Measurements from ENCODE around the gene ADM2.

DNA sequence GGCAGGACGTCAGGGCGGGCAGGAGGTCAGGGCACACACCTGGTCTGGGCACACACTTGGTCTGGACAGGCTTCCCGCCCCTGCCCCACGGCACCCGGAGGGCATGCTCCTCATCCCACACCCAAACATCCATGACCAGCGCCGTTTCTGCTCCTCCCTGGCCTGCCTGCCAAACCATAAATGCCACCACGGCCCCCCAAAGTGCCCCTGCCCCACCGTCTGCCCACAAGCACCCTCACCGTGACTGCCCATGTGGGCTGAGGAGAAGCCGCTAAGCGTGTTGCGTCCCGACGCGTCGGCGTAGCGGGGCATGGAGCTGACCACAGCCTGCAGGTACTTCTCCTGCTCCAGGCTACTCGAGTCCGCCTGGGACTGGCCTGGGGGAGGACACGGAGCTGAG is 22.3 kb upstream of the ADM2 start:
- TF ChIP-seq, protein P1, sequence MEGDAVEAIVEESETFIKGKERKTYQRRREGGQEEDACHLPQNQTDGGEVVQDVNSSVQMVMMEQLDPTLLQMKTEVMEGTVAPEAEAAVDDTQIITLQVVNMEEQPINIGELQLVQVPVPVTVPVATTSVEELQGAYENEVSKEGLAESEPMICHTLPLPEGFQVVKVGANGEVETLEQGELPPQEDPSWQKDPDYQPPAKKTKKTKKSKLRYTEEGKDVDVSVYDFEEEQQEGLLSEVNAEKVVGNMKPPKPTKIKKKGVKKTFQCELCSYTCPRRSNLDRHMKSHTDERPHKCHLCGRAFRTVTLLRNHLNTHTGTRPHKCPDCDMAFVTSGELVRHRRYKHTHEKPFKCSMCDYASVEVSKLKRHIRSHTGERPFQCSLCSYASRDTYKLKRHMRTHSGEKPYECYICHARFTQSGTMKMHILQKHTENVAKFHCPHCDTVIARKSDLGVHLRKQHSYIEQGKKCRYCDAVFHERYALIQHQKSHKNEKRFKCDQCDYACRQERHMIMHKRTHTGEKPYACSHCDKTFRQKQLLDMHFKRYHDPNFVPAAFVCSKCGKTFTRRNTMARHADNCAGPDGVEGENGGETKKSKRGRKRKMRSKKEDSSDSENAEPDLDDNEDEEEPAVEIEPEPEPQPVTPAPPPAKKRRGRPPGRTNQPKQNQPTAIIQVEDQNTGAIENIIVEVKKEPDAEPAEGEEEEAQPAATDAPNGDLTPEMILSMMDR (IDR thresholded peaks at IDR 0.05; ENCODE audit: poor library complexity): no peak
- TF ChIP-seq EZH2 (IDR thresholded peaks at IDR 0.05; ENCODE audit: borderline replicate concordance): no peak

Data from hepatocyte (in vitro differentiated cells).